Stimulated activated CD8-positive, alpha-beta memory T cell treated with anti-CD3 and anti-CD28 coated beads, Interleukin-4, amount 100 ng/mL, for 48 hours (primary cell): Measurements from ENCODE around the gene AK4.

Source experiments
- DNase-seq: peaks from one replicate; pipeline ENCODE4 v3.0.0-alpha.2; 2020

AK4 gene

GRCh38 chr1:65178235-65178634 lies 30.2 kb downstream of the AK4 start:
- no peak for DNase-seq

DNA sequence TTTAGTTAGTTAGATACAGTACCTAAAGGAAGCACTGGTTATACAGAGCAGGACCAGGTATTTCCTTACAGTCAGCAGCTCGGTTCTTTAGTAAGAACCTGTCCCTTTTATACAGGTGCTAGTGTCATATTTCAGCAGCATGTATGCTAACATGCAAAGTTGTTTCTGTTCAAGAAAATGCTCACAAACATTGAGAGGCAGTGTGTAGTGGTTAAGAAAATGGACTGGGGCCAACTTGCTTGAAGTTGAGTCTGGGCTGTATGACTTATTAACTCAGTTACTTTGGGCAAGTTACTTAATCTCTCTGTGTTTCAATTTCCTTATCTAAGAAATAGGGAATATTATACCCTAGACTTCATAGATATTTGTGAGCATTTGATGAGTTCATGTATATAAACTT lies 31.1 kb downstream of the AK4 start:
- DNase-seq: no peak

DNA sequence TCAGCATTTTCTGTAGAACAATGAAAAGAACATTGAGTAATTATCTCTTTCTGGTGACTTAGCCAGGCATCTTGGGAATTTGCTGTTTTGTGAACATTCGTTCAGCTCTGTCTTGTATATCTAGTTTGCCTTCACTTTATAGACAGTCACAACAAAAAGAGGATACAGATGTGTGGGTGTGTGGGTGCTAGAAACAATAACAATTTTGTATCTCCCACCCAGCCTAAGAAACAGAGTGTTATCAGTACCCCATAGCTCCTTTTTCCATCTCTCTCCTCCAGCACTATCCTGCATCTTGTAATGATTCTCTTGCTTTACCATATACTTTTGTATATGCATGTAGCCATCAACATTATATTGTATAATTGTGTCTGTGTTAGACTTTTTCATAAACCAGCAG lies 33.0 kb downstream of the AK4 start:
- DNase-seq: no peak

GRCh38 chr1:65182658-65183268 lies 34.8 kb downstream of the AK4 start:
- DNase-seq: no peak

DNA sequence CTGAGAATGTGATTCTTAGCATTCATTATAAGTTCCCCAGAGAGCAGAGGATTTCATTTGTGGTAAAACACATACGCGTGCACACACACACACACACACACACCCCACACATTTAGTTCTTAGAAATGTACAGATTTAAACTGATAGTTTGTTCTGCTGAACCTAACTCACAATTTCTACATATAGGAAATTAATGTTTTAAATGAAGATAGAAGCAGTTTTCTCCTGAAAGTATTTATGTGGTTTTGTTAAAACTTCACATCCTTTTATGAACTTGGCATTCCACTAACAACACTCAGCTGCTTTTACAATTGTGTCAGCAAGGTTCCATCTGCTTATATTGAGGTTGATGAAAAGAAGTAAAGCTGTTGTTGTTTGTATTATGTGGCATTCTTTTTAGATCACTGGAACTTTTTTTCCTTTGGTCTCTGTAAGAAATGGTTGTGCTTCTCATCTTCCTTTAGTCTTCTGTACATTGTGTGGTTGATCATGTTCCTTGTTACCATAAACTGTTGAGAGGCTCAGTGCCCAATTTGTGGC lies 41.6 kb downstream of the AK4 start:
- DNase-seq: no peak

GRCh38 chr1:65190229-65190628 lies 42.2 kb downstream of the AK4 start:
- no peak for DNase-seq

DNA sequence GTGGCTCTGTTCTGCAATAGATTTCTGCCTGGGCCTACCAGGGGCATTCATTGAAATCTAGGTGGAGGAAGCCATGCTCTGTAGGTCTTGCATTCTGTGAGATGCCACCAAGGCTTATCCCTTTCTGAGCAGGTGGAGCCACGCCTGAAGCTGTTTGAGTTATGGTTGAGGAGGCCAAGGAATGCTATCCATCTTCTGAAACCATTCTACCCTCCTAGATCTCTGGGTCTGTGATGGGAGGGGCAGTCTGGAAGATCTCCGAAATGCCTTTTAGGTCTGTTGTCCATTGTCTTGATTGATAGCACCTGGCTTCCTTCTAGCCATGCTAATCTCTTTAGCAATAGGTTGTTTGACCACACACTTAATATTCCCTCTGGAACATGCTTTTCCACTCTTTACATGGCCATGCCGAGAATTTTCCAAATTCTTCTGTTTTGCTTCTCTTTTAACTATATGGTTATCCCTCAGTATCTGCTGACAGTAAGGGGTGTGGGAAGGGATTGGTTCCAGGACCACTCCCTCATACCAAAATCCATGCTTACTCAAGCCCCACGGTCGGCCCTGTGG lies 45.2 kb downstream of the AK4 start:
- no peak for DNase-seq

- no peak for DNase-seq
Measured at GRCh38 chr1:65195495-65196417, 47.8 kb downstream of the AK4 start.

- DNase-seq: no peak
Measured at GRCh38 chr1:65196926-65197325, 48.9 kb downstream of the AK4 start.

GRCh38 chr1:65197636-65198035 lies 49.6 kb downstream of the AK4 start:
- no peak for DNase-seq

DNA sequence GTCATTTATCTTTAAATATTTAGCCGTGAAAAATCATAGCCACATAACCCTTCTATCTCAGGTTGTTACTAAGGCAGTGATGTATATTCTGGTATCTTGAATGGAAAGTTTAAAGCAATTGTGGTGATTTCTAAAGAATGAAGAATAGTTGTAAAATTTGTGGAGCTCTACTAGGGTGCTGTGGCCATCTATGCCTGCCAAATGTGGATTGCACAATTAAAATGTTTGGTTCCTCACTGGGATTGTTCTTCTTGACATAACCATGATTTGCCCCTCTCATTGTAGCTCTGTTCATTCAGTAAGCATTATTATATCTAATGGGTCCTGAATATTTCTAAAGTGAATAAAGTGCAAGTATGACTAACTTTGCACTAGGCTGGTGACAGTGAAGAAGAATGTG lies 50.1 kb downstream of the AK4 start:
- no peak for DNase-seq

- DNase-seq: no peak
Measured at GRCh38 chr1:65200411-65200810, 52.4 kb downstream of the AK4 start.

- DNase-seq: no peak
Measured at GRCh38 chr1:65206836-65207235, 58.8 kb downstream of the AK4 start.

GRCh38 chr1:65207317-65207716 lies 59.3 kb downstream of the AK4 start:
- no peak for DNase-seq

DNA sequence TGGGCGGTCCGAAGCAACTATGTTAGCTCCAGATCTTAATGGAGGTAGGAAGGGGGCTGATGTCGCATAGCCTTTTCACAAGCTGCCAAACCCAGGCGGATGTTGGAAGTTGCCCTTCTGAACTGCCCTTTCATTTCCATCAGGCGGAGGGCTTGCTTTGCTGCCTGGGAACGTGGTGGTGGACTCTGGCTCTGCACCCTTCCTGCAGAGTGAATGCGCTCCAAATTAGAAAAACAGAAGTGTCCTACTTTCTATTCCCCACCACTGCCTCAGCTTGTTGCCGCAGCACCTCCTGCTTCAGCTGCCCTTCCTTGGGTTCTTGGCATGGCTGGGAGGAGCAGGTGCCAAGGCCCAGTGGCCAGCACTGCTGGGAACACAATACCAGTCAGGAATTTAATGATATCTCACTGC lies 60.6 kb downstream of the AK4 start:
- no peak for DNase-seq

GRCh38 chr1:65209005-65209885 lies 61.2 kb downstream of the AK4 start:
- no peak for DNase-seq

GRCh38 chr1:65210325-65210724 lies 62.3 kb downstream of the AK4 start:
- no peak for DNase-seq

GRCh38 chr1:65211331-65211730 lies 63.3 kb downstream of the AK4 start:
- no peak for DNase-seq

DNA sequence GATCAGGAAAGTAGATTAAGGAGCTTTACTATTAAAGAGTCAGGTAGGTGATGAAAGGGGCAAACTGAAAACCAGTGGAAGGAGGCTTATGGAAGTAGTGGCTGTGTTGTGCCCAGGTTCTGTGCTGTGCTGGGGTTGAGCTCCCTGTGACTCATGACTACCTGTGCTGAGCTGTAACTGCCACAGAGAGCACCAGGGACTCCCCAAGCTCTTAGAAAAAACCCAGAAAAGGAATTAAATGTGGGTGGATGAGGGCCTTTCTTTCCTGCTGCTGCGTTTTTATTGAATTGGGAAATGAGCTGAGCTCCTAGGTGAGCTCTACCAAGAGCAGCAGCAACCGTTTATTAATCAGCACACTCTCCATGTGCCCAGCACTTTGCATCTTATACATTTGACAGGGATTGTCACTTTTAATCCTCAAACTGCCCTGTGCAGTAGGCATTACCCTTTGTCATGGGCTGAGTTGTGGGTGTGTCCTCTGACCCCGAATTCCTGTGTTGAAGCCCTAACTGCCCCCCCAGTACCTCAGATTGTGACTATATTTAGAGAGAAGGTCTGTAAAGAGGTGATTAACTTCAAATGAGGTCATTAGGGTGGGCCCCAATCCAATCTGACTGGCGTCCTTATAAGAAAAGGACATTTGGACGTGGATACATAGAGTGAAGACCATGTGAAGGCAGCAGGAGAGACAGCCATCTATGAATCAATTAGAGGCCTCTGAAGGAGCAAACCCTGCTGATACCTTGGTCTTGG lies 65.4 kb downstream of the AK4 start:
- DNase-seq: no peak

DNA sequence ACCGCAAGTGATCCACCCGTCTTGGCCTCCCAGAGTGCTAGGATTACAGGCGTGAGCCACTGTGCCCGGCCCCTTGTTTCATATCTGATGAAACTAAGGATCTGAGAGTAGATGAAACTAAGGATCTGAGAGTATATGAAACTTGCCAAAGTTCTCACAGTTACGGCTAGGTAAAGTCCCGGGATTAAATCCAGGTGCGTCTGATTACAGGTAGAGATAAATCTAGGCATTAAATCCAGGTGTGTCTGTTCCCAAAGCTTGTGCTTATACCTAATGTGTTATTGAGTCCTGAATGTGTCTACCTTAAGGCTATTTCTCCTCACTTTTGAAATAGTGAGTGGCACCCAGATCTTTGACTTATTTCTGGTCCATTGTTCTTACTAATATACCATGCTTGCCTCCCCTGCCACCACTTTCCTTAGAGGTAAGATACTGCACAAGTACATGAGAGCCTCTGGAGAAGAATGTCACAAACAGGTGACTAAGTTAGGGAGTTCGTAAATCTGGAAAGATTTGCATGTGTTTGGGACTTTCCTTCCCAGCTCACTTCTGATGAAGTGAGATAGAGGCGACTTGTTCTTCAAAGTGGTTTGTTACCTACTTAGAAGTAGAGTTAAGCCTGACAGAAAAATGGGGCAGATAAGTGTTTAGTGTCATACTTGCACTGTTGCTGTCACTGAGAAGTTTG lies 66.5 kb downstream of the AK4 start:
- no peak for DNase-seq

GRCh38 chr1:65216989-65217388 lies 69.0 kb downstream of the AK4 start:
- no peak for DNase-seq
